AG04450 (cell line): ENCODE measurements around the gene ATRX. TPM values are rescaled to one million over a fixed set of nuclear protein-coding genes. Genes with fewer than 3 reads are reported as not detected.
"Not testable (repeated sequence)": the region's sequence is repeated elsewhere in the genome, so short reads cannot be mapped to it uniquely, and the experiment has no call there.

Source experiments
- CTCF ChIA-PET: fragments of 300-600, 350-600 bp; formaldehyde crosslinking; extraction: SDS; loops from one replicate; lab custom pipeline; 2022; ENCODE audit warnings: antibody characterized with exemption, inconsistent platforms; lab: Charles Lee
- POLR2A ChIA-PET: fragments of 350-600 bp; formaldehyde crosslinking; extraction: SDS; loops from one replicate; lab custom pipeline; 2021; ENCODE audit warnings: antibody characterized with exemption, inconsistent platforms; lab: Yijun Ruan, JAX
- DNase-seq: peaks from one replicate; pipeline ENCODE4 v3.0.0-alpha.2; 2011; ENCODE audit warnings: low read depth, low spot score
- H3K27ac ChIP-seq: one replicate; pipeline ENCODE4 v1.5.1; 2012; ENCODE audit warnings: low read depth, low read length, control low read depth
- H3K27me3 ChIP-seq: one replicate; pipeline ENCODE4 v1.6.0; 2012; ENCODE audit warnings: low read length; ENCODE audit not compliant: control insufficient read depth, insufficient read depth
- H3K4me3 ChIP-seq: 2 replicates; pipeline ENCODE4 v1.5.1; 2011; ENCODE audit warnings: mild to moderate bottlenecking, low read depth, low read length, control low read depth
- H3K9me3 ChIP-seq: 2 replicates; pipeline ENCODE4 v1.5.1; 2012; ENCODE audit warnings: low read length; ENCODE audit not compliant: control insufficient read depth, insufficient read depth
- CTCF ChIP-seq: IDR thresholded peaks from 2 replicates; pipeline ENCODE4 v1.5.1; 2011; ENCODE audit warnings: low read depth, low read length, control low read depth, inconsistent platforms
- polyA minus RNA-seq: library from RNA; depleted of rRNA, polyadenylated mRNA; stranded (reverse); fragments of >200 nt; gene quantifications from 2 replicates; pipeline ENCODE4 v1.2.3, GENCODE V29; 2011; rRNA and poly(A)+ RNA removed
- polyA plus RNA-seq: library from polyadenylated mRNA; depleted of rRNA; stranded (reverse); fragments of >200 nt; gene quantifications from 2 replicates; pipeline ENCODE4 v1.2.3, GENCODE V29; 2011; rRNA removed

Gene ATRX, protein sequence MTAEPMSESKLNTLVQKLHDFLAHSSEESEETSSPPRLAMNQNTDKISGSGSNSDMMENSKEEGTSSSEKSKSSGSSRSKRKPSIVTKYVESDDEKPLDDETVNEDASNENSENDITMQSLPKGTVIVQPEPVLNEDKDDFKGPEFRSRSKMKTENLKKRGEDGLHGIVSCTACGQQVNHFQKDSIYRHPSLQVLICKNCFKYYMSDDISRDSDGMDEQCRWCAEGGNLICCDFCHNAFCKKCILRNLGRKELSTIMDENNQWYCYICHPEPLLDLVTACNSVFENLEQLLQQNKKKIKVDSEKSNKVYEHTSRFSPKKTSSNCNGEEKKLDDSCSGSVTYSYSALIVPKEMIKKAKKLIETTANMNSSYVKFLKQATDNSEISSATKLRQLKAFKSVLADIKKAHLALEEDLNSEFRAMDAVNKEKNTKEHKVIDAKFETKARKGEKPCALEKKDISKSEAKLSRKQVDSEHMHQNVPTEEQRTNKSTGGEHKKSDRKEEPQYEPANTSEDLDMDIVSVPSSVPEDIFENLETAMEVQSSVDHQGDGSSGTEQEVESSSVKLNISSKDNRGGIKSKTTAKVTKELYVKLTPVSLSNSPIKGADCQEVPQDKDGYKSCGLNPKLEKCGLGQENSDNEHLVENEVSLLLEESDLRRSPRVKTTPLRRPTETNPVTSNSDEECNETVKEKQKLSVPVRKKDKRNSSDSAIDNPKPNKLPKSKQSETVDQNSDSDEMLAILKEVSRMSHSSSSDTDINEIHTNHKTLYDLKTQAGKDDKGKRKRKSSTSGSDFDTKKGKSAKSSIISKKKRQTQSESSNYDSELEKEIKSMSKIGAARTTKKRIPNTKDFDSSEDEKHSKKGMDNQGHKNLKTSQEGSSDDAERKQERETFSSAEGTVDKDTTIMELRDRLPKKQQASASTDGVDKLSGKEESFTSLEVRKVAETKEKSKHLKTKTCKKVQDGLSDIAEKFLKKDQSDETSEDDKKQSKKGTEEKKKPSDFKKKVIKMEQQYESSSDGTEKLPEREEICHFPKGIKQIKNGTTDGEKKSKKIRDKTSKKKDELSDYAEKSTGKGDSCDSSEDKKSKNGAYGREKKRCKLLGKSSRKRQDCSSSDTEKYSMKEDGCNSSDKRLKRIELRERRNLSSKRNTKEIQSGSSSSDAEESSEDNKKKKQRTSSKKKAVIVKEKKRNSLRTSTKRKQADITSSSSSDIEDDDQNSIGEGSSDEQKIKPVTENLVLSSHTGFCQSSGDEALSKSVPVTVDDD (N-terminal part only)
- polyA plus RNA-seq (58.5 and 76.3 TPM in 2 replicates), polyA minus RNA-seq (64.3 and 101 TPM in 2 replicates)

- peak within 1 kb of the TSS; percentile 91 for H3K27ac ChIP-seq
- POLR2A ChIA-PET = no interaction called here
- CTCF ChIA-PET = no interaction called here
These were observed at the start of gene ATRX for GRCh38 chrX:77785486-77786364. Gene ATRX (minus strand): TSS chrX:77786216. CDS start chrX:77786001, 215 bp downstream.

GRCh38 chrX:77831544-77831943 is 45.5 kb upstream of the ATRX start:
- POLR2A ChIA-PET, H3K27ac ChIP-seq, CTCF ChIA-PET, DNase-seq, H3K9me3 ChIP-seq, H3K4me3 ChIP-seq, H3K27me3 ChIP-seq: not testable (repeated sequence)

More at GRCh38 chrX:77785486-77786364, at the start of gene ATRX:
- Histone ChIP-seq H3K4me3 (peak within 1 kb of the TSS; percentile 76), H3K27me3 (no peaks in the 10 kb centered on the region), H3K9me3 (no peaks in the 10 kb centered on the region; the same call in 1 of the 2 replicates)
- no peak for TF ChIP-seq CTCF
- DNase-seq = peak; percentile 24

- H3K27me3 ChIP-seq, H3K27ac ChIP-seq, DNase-seq, CTCF ChIA-PET, POLR2A ChIA-PET, H3K9me3 ChIP-seq, H3K4me3 ChIP-seq: not testable (repeated sequence)
These were observed 36.0 kb upstream of the ATRX start for GRCh38 chrX:77821989-77822388.

- POLR2A ChIA-PET = interaction anchor here (0.6 kb wide), 1 partner anchor 119 kb away, joined by 5 read pairs; no protein-coding TSS in a partner anchor
- H3K27me3 ChIP-seq = no peaks in the 10 kb centered on the region
- DNase-seq = no peak
- H3K27ac ChIP-seq = no peak overlapping the region
- no peaks in the 10 kb centered on the region for H3K9me3 ChIP-seq
- CTCF ChIA-PET = no interaction called here
- H3K4me3 ChIP-seq = no peak overlapping the region
- TF ChIP-seq CTCF = no peak
These were observed 34.2 kb upstream of the ATRX start for GRCh38 chrX:77820091-77820727.

- Histone ChIP-seq H3K27ac (no peak overlapping the region), H3K4me3 (no peak overlapping the region), H3K9me3 (no peaks in the 10 kb centered on the region), H3K27me3 (no peaks in the 10 kb centered on the region)
- CTCF ChIA-PET = no interaction called here
- no peak for DNase-seq
- POLR2A ChIA-PET = no interaction called here
- TF ChIP-seq CTCF = no peak
These were observed 28.2 kb upstream of the ATRX start for GRCh38 chrX:77814210-77814609.
